Glomerular visceral epithelial cell (primary cell): ENCODE data around the gene ENG.
A peak's percentile ranks its signal among the peaks of the same experiment; 100 is the strongest.

ENCODE experiments used
- DNase-seq: peaks from one replicate; pipeline ENCODE4 v3.0.0-alpha.2; 2016; ENCODE audit errors: extremely low spot score

ENG gene

GRCh38 chr9:127814619-127815511 is 39.6 kb downstream of the ENG start:
- no peak for DNase-seq

DNA sequence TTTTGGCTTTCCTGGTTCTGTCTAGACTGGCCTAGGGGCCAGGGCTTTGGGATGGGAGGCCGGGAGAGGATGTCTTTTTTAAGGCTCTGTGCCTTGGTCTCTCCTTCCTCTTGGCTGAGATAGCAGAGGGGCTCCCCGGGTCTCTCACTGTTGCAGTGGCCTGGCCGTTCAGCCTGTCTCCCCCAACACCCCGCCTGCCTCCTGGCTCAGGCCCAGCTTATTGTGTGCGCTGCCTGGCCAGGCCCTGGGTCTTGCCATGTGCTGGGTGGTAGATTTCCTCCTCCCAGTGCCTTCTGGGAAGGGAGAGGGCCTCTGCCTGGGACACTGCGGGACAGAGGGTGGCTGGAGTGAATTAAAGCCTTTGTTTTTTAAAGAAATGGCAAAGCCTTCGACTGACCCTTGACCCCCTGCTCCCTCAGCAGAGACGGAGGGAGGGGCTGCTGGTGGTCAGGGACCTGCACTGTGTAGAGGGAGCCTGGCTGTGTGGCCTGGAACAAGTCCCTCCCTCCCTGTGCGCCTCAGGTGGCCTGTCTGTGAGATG is 40.7 kb downstream of the ENG start:
- DNase-seq: no peak

DNA sequence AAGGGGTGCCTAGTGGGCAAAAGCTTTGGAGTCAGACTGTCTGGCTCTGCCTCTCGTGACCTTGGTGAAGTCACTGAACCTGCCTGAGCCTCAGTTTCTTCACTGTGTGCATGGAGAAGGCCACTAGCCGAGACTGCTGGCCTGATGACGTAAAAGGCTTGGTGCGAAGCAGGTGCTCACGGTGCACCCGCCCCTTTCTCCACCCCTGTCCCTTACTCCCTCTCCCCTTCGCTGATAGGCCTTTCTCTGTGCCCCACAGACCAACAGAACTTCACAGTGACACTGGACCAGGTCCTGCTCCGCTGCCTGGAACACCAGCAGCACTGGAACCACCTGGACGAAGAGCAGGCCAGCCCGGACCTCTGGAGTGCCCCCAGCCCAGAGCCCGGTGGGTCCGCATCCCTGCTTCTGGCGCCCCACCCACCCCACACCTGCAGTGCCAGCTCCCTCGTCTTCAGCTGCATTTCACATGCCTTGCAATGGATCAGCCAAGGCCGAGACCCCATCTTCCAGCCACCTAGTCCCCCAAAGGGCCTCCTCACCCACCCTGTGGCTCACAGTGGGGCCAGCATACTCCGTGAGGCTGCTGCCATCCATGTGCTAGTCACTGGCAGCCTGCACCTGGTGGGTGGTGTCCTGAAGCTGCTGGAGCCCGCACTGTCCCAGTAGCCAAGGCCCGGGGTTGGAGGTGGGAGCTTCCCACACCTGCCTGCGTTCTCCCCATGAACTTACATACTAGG is 41.4 kb downstream of the ENG start:
- no peak for DNase-seq

DNA sequence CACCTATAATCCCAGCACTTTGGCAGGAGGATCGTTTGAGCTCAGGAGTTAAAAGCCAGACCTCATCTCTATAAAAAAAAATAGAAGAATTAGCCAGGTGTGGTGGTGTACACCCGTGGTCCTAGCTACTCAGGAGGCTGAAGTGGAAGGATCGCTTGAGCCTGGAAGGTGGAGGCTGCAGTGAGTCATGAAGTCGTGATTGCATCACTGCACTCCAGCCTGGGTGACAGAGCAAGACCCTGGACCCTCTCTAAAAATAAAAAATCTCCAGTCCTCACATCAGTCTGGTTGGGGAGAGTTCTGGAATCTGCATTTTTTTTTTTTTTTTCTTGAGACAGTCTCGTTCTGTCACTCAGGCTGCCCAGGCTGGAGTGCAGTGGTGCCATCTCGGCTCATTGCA is 42.4 kb downstream of the ENG start:
- no peak for DNase-seq

DNA sequence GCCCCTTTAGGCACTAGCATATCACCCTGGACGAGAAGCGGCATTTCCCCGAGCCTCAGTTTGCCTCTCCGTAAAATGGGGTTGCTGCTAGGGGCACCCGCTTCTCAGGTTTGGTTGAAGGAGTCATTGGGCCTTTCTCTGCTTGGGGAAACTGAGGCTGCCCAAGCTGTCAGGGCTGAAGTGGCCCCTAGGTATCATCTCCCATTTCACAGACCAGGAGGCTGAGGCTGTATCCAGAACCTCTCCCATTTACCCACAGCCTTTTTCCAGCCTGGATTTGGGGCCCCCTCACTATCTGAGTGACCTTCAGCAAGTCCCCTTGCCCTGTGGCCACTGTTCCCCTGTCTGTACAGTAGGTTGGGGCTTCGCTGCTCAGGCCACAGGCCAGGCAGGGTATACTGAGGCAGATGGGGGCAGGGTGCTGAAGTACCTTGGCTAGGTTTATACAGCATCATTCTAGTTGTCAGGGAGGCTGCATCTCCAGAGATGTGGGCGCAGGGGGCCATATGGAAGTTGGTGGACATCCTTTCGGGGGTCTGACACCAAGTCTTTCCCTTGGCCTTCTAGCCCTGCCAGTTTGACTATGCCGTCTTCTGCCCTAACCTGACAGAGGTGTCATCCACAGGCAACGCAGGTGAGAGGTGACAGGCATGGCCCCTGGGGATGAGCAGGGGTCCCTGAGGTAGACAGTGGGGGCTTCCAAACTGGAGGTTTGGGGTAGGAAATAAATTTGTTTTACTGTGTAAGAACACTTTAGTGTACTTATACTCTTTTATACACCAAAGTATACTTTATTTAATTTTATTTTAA is 43.9 kb downstream of the ENG start:
- DNase-seq: no peak

GRCh38 chr9:127809540-127810377 is 44.7 kb downstream of the ENG start:
- DNase-seq: no peak

DNA sequence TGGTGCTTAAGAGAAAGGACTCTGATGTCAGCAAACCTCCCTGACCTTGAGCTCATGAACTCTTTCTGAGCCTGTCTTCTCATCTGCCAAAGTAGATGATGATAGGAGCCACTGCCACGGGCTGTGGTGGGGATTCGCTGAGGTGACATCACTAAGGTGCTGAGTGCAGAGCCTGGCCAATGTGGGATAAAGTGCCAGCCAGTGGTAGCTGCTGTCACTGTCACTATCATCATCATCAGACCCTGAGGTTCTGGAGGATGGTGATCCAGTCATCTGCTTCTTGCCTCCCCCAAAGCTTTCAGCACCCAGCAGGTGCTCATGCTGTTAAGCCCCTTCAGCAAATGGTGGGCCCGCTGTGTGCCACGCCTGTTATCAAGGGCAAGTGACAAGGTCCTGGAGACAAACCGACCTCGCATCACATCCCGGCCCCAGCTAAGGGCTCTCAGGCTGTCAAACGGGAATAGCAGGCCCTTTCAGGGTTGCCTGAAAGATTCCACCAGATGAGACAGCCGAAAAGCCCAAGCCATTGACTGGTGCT is 45.4 kb downstream of the ENG start:
- no peak for DNase-seq

DNA sequence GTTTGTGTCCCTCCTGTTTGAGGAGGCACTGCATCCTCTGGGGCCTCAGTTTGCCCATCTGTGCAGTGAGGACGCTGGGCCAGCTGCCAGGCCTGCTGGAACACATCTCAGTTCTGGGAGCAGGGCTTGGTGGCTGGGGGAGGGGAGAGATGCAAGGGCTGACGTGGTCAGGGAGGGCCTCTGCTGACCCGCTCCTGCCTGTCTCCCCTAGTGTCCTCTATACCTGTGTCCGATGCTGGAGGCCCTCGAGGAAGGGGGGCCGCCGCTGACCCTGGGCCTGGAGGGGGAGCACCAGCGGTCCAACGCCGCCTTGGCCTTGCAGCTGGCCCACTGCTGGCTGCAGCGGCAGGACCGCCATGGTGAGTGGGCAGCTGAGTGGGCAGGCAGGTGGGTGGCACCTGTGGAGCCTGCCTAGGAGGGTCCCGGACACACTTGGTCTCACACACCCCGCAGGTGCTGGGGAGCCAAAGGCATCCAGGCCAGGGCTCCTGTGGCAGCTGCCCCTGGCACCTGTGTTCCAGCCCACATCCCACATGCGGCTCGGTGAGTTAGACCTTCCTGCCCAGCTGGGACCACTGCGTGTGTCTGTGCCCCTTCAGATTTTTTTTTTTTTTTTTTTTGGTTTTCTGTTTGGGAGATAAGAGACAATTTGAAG is 46.0 kb downstream of the ENG start:
- no peak for DNase-seq

GRCh38 chr9:127806871-127807270 is 47.6 kb downstream of the ENG start:
- no peak for DNase-seq

DNA sequence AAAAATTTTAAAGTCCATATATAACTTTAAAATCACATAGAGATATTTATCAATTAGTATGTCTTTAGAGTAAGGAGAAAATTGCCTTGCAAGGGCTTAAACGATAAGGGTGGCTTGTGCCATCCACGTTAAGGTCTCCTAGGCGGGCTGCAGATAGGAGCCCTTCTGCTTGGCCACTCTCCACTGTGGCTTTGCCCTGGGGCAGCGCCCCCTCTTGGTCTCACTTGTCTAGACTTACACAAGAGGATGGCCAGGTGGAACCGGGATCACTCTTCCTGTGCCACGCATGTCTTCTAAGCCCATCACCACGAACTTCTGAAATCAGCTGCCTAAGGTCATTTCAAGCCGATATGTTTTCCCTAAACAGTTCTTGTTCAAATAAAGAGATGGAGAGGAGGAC is 48.8 kb downstream of the ENG start:
- no peak for DNase-seq

GRCh38 chr9:127803507-127804352 is 50.7 kb downstream of the ENG start:
- DNase-seq: peak; percentile 73

DNA sequence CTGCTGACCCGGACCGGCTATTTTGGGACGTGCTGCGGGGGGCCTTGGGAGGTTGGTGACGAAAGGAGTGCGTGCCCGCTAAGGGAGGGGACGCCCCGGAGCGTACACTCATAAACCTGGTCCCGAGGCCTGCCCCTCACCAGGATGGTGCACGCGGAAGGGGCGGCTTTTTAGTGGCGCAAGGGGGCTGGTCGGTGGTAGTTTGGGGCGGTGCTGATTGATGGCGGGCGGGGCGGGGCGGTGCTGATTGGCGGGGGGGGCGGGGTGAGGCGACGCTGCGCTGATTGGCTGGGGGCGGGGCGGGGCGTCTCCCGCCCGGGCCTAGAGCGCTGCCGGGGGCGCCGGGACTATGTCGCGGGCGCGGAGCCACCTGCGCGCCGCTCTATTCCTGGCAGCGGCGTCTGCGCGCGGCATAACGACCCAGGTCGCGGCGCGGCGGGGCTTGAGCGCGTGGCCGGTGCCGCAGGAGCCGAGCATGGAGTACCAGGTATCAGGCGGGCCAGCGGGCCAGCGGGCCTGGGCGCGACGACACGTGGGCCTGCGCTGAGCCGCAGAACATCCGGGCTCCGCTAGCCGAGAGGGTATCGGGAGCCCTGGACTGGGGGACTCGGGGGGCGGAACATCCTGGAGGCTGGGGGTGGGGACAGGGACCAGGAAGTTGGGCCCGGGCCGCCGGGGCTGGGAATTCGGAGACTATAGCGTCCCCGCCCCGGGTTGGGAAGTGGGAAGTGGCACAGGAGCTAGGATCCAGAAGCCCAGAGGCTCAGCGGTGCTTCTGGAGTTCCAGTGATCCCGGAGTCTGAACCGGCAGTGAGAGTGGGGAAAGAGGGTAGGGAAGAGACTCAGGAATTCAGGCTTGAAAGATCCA is 51.6 kb downstream of the ENG start, which contains the start of gene FPGS:
FPGS (plus strand) TSS at position 307 of the 868 bp plus-strand sequence; CDS start at position 350, 43 bp downstream.
- DNase-seq: peak; percentile 91

- no peak for DNase-seq
These were observed 52.4 kb downstream of the ENG start for GRCh38 chr9:127801955-127802575.

DNA sequence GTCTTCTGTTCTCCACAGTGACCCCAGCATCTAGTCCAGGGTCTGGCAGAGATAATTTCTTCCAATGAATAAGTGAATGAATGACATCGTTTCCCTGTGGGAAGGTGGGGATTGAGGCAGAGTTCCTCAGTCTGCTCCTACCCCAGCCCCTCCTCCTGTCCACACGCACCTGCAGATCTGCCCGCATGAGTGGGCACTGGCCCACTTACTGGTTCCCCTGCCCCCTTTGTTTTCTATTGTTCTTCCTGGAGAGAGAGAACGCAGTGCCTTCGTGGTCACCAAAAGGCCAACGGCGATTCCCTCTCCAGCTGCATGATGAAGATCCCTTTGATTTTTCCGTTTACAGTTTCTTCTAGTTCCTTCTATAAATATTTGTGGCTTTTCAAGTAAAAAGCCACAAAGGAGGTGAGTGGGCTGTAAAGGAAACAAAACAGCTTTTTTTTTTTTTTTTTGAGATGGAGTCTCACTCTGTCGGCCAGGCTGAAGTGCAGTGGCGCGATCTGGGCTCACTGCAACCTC is 57.5 kb downstream of the ENG start:
- peak; percentile 66 for DNase-seq

DNA sequence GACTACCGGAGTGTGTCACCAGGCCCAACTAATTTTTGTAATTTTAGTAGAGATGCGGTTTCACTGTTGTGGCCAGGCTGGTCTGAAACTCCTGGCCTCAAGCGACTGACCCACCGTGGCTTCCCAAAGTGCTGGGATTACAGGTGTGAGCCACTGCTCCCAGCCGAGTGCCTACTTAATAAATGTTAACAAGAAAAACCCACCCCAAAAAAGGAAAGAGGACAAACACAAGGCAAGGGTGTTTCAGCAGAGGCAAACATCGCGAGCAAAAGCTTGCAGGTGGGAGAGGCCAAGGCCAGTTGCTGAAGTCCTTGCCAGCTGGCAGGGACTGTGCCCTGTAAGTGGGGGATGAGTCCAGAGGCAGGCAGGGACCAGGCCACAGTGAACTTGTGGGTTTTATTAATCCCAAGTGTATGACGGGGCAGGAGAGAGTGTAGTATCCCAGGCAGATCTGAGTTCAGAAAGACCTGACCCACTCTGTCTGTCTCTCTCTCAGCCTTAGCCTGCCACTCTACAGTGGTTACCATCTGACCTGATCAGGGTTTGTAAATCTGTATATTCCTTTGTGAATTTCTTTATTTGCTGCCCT is 58.1 kb downstream of the ENG start:
- DNase-seq: peak; percentile 28

DNA sequence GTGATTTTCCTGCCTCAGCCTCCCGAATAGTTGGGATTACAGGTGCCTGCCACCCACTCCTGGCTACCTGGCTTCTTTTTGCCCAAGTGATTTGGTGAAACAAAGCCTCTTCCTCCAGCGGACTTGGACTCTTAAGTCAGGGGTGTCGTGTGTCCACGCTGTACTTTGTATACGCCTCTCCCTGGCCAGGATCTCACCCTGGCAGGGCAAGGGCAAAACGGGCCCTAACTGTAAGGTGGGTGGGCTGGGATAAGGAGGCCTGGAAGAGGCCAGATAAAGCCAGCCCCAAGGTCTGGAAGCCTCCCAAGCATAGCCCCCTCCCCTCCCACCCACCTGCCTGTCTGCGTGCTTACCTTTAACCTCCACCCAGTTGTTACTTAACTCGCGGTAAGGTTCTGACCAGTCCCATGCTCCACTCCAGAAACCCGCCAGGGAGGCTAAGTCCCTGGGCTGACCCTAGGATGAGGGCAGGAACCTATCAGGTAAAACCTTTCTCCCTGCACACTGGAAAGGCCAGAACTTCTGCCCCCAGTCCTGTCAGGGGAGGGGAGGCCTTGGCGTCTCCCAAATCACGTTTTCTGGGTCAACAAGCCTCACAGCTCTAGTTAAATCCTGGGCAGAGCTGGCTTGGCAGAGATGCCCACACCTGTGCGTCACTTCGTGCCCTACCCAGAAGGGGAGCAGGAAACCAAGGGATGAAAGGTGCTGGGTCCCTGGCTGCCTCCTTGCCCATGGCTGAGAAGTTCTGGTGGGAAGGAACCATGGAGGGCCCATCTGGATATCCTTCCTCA is 60.3 kb downstream of the ENG start:
- no peak for DNase-seq
